DOHH2 (cell line): ENCODE measurements around the gene LIPC.

Source experiments
- CTCF ChIP-seq: fragments of 200-600 bp; sonication (generic); IDR thresholded peaks from one replicate; pipeline ENCODE4 v1.5.1; 2014; ENCODE audit warnings: antibody characterized with exemption, mild to moderate bottlenecking, low read depth, low read length; ENCODE audit not compliant: poor library complexity, severe bottlenecking
- EZH2phosphoT487 ChIP-seq: fragments of 200-600 bp; sonication (generic); IDR thresholded peaks from 2 replicates; pipeline ENCODE4 v1.6.1; 2017; ENCODE audit warnings: borderline replicate concordance, mild to moderate bottlenecking, antibody characterized with exemption, low read length, moderate library complexity, mixed read lengths

- TF ChIP-seq CTCF (no peak), EZH2phosphoT487 (no peak)
These were observed 44.1 kb downstream of the LIPC start for GRCh38 chr15:58475573-58476524.
